Activated naive CD8-positive, alpha-beta T cell treated with anti-CD3 and anti-CD28 coated beads, Interleukin-2, amount 50 U/mL, for 24 hours (primary cell): ENCODE data around the gene DHX35.

Experiments used
- ATAC-seq: fragments of 150-1000 bp; cut with Tn5 transposase; one replicate; pipeline ENCODE4 v1.10.0; 2021
- DNase-seq: peaks from one replicate; pipeline ENCODE4 v3.0.0; 2021
- H3K27ac Mint-ChIP-seq: one replicate; pipeline ENCODE4 v1.8.0; 2021; ENCODE audit warnings: mild to moderate bottlenecking, mixed read lengths
- H3K27me3 Mint-ChIP-seq: one replicate; pipeline ENCODE4 v1.8.0; 2021; ENCODE audit warnings: mixed read lengths
- H3K36me3 Mint-ChIP-seq: one replicate; pipeline ENCODE4 v1.8.0; 2021; ENCODE audit warnings: low read depth, mixed read lengths
- H3K4me1 Mint-ChIP-seq: one replicate; pipeline ENCODE4 v1.8.0; 2021; ENCODE audit warnings: mixed read lengths
- H3K4me3 Mint-ChIP-seq: one replicate; pipeline ENCODE4 v1.8.0; 2021; ENCODE audit warnings: mild to moderate bottlenecking, moderate library complexity, mixed read lengths
- H3K9me3 Mint-ChIP-seq: one replicate; pipeline ENCODE4 v1.8.0; 2021; ENCODE audit warnings: mixed read lengths

DHX35 gene, protein sequence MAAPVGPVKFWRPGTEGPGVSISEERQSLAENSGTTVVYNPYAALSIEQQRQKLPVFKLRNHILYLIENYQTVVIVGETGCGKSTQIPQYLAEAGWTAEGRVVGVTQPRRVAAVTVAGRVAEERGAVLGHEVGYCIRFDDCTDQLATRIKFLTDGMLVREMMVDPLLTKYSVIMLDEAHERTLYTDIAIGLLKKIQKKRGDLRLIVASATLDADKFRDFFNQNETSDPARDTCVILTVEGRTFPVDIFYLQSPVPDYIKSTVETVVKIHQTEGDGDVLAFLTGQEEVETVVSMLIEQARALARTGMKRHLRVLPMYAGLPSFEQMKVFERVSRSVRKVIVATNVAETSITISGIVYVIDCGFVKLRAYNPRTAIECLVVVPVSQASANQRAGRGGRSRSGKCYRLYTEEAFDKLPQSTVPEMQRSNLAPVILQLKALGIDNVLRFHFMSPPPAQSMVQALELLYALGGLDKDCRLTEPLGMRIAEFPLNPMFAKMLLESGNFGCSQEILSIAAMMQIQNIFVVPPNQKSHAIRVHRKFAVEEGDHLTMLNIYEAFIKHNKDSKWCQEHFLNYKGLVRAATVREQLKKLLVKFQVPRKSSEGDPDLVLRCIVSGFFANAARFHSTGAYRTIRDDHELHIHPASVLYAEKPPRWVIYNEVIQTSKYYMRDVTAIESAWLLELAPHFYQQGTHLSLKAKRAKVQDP

DNA sequence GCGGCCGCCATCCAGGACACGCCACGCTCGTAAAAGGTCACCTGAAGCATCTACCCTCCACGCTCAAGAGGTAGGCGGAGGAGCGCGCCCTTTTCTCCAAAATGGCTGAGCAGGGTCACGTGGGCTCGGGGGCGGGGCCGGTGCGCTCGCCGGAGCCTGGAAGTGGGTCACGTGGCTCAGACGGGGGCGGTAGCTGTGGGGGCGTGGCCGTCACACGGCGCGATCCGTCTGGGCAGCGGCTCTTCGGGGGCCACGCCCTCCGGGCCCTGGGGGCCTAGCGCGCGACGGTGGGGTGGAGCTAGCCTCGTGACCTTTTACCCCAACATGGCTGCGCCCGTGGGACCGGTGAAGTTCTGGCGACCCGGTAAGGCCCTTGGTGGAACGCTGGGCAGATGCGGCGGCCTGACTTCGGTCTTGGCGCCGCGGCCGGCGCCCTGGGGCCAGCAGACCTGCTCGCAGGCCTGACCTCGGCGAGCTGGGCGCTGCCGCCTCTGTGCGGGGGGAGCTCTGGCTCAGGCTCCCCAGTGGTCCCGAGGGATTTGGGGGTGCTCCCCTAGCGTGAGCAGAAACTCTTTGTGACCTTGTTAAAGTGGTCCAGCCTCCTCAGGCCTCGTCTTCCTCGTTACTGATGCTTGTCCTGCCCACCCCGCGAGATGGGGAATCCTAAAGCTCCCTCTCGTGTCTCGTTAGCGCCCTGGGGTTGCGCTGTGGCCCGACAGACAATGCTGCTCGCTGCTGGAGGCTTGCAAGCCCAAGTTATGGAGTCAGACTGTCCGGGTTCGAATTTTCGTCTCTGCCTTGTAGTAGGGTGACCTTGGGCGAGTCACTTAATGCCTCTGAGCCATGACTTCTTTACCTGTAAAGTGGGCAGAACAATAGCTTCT lies at the start of gene DHX35:
Gene DHX35 (plus strand): TSS at position 301 of the 884 bp plus-strand sequence. CDS start 24 bp downstream, at position 325.
- H3K36me3 Mint-ChIP-seq = peaks cover 13% of the 10 kb centered on the region
- DNase-seq (peak; percentile 99), ATAC-seq (peak; percentile 99)
- peak within 1 kb of the TSS; percentile 96 for H3K27ac Mint-ChIP-seq
- H3K27me3 Mint-ChIP-seq = no peaks in the 10 kb centered on the region
- peak within 1 kb of the TSS; percentile 97 for H3K4me3 Mint-ChIP-seq
- H3K4me1 Mint-ChIP-seq = peaks cover 35% of the 10 kb centered on the region
- no peaks in the 10 kb centered on the region for H3K9me3 Mint-ChIP-seq

DNA sequence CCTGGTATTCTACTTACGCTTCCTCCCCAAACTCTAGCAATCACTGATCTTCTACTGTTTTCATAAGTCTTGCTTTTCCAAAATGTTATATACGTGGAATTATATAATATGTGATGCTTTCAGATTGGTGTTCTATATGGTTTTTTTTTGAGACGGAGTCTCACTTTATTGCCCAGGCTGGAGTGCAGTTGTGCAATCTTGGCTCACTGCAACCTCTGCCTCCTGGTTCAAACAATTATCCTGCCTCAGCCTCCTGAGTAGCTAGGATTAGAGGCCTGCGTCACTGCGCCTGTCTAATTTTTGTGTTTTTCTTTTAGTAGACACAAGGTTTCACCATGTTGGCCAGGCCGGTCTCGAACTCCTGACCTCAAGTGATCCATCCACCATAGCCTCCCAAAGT lies 46.8 kb upstream of the DHX35 start:
- Mint-ChIP-seq H3K27ac (no peak overlapping the region), H3K27me3 (no peaks in the 10 kb centered on the region), H3K4me3 (no peak overlapping the region), H3K9me3 (no peaks in the 10 kb centered on the region), H3K4me1 (no peaks in the 10 kb centered on the region), H3K36me3 (peaks cover 36% of the 10 kb centered on the region)
- DNase-seq (no peak), ATAC-seq (no peak)

DNA sequence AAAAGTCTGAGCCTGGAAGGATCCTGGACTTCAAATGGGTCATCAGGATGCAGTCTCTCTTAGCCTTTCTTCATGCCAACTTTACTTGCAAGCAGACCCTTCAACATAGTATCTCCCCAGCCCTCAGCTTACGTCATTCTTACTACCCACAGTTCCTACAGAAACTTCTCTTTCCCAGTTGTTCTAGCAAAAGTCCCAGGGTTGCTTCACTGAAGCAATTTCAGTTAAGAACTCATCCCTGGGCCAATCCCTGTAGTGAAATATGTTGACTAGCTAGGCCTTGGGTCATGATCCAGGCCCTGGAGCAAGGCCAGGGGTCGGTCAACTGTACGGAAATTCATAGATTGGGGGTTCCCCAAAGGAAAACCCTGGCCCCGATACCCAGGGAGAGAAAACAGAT lies 44.5 kb upstream of the DHX35 start:
- no peaks in the 10 kb centered on the region for H3K9me3 Mint-ChIP-seq
- no peak overlapping the region for H3K27ac Mint-ChIP-seq
- DNase-seq (no peak), ATAC-seq (no peak)
- no peak overlapping the region for H3K4me3 Mint-ChIP-seq
- no peaks in the 10 kb centered on the region for H3K27me3 Mint-ChIP-seq
- H3K4me1 Mint-ChIP-seq = no peaks in the 10 kb centered on the region
- peaks cover 36% of the 10 kb centered on the region for H3K36me3 Mint-ChIP-seq

DNA sequence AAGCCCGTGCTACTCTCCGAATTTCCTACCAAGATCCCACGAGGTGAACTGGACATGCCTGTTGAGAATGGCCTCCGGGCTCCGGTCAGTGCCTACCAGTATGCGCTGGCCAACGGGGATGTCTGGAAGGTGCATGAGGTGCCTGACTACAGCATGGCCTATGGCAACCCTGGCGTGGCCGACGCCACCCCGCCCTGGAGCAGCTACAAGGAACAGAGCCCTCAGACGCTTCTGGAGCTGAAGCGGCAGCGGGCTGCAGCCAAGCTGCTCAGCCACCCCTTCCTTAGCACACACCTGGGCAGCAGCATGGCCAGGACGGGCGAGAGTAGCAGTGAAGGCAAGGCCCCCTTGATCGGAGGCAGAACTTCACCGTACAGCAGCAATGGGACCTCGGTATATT lies 44.0 kb upstream of the DHX35 start:
- no peaks in the 10 kb centered on the region for H3K9me3 Mint-ChIP-seq
- no peak for DNase-seq
- no peak overlapping the region for H3K4me3 Mint-ChIP-seq
- no peaks in the 10 kb centered on the region for H3K4me1 Mint-ChIP-seq
- ATAC-seq = no peak
- H3K27ac Mint-ChIP-seq = no peak overlapping the region
- peaks cover 34% of the 10 kb centered on the region for H3K36me3 Mint-ChIP-seq
- H3K27me3 Mint-ChIP-seq = no peaks in the 10 kb centered on the region

DNA sequence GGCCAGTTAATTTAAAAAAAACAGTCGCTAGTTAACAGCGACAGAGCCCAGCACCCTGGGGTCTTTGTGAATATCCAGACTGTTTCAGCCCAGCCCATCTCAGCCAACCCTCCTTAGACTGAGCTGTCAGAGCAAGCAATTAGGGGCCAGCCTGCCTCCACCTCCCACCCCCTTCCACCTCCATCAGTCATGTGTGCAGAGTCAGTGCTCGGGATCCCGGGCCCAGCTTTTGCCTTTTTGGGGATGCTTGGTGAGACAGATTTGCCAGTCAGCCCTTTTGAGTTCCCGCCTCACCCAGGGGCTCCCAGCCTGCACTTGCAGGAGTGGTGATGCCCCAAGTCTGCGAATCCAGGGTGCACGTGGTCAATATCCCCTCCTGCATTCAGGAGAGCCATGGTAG lies 42.5 kb upstream of the DHX35 start:
- H3K4me3 Mint-ChIP-seq = no peak overlapping the region
- no peak for ATAC-seq
- no peaks in the 10 kb centered on the region for H3K4me1 Mint-ChIP-seq

DNA sequence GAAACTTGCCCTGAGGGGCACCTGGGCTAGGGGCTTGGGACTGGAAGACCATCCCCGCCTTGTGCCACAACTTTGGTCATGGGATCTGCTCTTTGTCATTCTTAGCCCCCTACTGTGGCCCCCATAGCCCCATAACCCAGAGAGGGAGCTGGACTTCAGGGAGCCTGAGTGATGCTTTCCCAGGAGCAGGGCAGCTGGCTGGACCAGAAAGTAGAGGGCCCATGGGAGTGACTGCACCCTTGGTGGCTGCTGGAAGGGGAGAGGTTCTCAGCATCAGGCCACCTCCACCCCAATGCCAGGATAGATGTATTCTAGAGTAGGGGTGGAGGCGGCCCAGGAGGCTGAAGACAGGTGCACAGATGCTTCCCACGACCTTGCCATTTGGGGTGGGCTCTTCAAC lies 41.7 kb upstream of the DHX35 start:
- Mint-ChIP-seq H3K36me3 (peaks cover 28% of the 10 kb centered on the region), H3K27ac (no peak overlapping the region), H3K9me3 (no peaks in the 10 kb centered on the region), H3K27me3 (no peaks in the 10 kb centered on the region), H3K4me3 (no peak overlapping the region), H3K4me1 (peaks cover 5% of the 10 kb centered on the region)
- DNase-seq = no peak
- ATAC-seq = no peak

More for the DNA sequence above, 42.5 kb upstream of the DHX35 start:
- no peak for DNase-seq
- Mint-ChIP-seq H3K27ac (no peak overlapping the region), H3K27me3 (no peaks in the 10 kb centered on the region), H3K9me3 (no peaks in the 10 kb centered on the region), H3K36me3 (peaks cover 33% of the 10 kb centered on the region)

DNA sequence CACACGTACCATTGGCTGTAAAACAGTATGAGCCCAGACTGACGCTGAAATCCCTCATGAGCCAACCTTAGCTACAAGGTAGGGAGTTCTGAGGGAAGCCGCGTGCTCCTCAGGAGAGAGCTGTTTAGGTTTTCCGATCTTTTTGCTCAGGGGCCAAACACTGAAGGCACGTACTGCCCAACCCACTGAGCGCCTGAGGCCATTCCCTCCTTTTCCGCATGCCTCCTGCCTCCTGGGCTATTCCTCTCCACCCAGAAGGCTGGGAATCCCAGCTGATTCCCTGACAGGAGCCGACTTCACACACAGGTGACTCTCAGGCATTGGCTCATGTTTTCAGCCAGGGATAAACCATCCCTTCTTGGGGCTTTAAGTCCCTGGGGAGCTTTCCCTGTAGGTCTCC lies 41.3 kb upstream of the DHX35 start:
- Mint-ChIP-seq H3K4me1 (peaks cover 10% of the 10 kb centered on the region), H3K4me3 (no peak overlapping the region), H3K27ac (no peak overlapping the region), H3K9me3 (no peaks in the 10 kb centered on the region), H3K27me3 (no peaks in the 10 kb centered on the region), H3K36me3 (peaks cover 23% of the 10 kb centered on the region)
- ATAC-seq (no peak), DNase-seq (no peak)

DNA sequence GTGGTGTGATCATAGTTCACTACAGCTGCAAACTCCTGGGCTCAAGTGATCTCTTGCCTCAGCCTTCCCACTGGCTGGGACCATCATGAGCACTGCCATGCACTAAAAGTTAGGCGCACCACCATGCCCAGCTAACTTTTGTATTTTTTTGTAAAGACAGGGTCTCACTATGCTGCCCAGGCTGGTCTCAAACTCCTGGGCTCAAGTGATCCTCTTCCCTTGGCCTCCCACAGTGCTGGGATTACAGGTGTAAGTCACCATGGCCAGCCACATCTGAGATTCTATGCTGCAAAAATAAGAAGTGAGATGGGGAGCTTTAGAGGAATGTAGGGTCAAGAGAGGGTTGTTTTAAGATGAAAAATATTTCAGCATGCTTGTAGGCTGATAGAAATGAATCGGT lies 37.4 kb upstream of the DHX35 start:
- Mint-ChIP-seq H3K4me1 (peaks cover 28% of the 10 kb centered on the region), H3K27me3 (no peaks in the 10 kb centered on the region), H3K36me3 (peaks cover 17% of the 10 kb centered on the region), H3K27ac (peak overlapping the region; percentile 1), H3K4me3 (peak overlapping the region; percentile 21), H3K9me3 (no peaks in the 10 kb centered on the region)
- ATAC-seq (no peak), DNase-seq (no peak)

DNA sequence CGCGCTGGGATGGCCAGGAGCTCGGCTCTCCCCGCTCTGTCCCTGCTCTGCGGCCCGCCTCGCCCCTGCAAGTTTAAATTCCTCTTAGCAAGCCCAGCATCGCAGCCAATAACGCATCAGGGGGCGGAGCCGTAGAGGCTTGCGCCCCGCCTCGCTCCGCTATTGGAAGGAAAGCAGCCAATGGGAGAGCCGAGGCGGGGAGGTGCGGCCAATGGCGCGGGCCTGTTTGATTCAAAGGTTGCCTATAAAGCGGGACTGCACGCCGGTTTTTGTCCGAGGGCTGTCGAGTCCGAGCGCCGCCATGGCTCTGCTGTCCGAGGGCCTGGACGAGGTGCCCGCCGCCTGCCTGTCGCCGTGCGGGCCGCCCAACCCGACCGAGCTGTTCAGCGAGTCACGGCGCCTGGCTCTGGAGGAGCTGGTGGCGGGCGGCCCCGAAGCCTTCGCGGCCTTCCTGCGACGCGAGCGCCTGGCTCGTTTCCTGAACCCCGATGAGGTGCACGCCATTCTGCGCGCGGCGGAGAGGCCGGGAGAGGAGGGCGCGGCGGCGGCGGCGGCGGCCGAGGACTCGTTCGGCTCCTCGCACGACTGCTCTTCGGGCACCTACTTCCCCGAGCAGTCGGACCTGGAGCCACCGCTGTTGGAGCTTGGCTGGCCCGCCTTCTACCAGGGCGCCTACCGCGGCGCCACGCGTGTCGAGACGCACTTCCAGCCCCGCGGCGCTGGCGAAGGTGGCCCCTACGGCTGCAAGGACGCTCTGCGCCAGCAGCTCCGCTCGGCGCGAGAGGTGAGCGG lies 35.8 kb upstream of the DHX35 start, which contains the start of gene FAM83D:
Gene FAM83D (plus strand): TSS at position 276 of the 792 bp plus-strand sequence. CDS start 26 bp downstream, at position 302.
- H3K4me3 Mint-ChIP-seq = peak within 1 kb of the TSS; percentile 83
- H3K36me3 Mint-ChIP-seq = peaks cover 19% of the 10 kb centered on the region
- H3K27me3 Mint-ChIP-seq = no peaks in the 10 kb centered on the region
- no peaks in the 10 kb centered on the region for H3K9me3 Mint-ChIP-seq
- ATAC-seq (peak; percentile 92), DNase-seq (peak; percentile 95)
- peak within 1 kb of the TSS; percentile 54 for H3K27ac Mint-ChIP-seq
- peaks cover 31% of the 10 kb centered on the region for H3K4me1 Mint-ChIP-seq

DNA sequence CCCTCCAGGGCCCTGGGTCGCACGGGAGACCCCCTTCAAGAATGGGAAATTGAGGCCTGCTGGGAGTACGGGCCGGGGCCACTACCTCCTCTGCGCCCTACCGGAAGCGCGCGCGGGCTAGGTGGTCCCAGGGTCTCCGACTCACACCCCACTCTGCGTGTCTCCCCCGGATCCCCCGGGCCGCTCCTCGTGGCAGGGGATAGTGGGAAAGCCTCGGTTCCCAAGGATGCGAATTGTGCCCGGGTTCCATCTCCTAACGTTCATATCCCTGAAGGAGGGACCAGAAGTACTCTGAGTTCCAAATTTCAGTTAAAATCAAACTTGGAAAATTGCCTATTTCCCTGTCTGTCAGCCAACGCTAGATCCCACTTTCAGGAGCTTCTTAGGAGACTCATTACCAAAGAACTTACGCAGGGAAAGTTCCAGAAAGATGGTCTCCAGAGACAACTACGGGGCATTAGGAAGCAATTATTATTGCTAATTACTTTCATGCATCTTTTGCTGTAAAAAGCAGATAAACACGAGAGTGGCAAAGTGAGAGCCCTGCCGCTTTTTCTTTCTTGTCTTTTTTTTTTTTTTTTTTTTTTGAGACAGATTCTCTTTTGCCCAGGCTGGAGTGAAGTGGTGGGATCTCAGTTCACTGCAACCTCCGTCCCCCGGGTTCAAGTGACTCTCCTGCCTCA lies 35.1 kb upstream of the DHX35 start:
- no peak for DNase-seq
- H3K9me3 Mint-ChIP-seq = no peaks in the 10 kb centered on the region

DNA sequence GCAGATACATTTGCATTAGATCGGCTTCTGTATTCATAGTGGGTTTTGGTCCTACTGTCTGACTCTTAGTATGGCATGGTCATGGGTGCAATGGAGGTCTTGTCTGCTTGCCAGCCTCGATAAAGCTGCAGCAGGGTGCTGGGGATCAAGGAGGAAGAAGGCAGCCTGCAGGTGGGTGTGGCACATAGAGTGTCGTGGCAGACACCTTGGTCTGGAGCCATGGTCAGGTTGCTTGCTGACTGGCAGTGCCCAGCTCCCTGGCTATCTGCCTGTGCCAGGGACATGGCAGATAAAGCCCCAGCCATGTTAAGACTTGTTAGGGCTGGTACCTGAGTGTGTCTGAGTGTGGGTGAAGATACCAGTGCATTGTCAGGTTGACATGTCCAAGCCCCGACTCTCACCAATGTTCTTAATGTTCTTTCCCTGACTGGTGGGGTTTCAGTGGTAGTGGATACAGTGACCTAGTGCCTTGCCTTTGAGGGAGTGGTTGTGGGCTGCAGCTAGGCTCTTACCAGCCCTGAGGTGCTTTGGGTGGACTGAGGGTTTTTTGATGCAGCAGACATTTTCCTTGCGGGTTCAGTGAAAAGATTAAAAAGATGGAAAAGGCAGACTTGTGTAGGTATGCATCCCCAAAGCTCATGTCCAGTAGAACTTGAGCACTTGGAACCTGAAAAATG lies 34.1 kb upstream of the DHX35 start:
- Mint-ChIP-seq H3K9me3 (no peaks in the 10 kb centered on the region), H3K27me3 (no peaks in the 10 kb centered on the region), H3K4me3 (peak overlapping the region; percentile 83), H3K27ac (peak overlapping the region; percentile 46), H3K36me3 (peaks cover 19% of the 10 kb centered on the region), H3K4me1 (peaks cover 31% of the 10 kb centered on the region)
- DNase-seq = no peak
- no peak for ATAC-seq

More for the DNA sequence above, 35.1 kb upstream of the DHX35 start:
- Mint-ChIP-seq H3K27ac (no peak overlapping the region), H3K36me3 (peaks cover 19% of the 10 kb centered on the region), H3K4me1 (peaks cover 31% of the 10 kb centered on the region), H3K4me3 (peak overlapping the region; percentile 83), H3K27me3 (no peaks in the 10 kb centered on the region)
- no peak for ATAC-seq

DNA sequence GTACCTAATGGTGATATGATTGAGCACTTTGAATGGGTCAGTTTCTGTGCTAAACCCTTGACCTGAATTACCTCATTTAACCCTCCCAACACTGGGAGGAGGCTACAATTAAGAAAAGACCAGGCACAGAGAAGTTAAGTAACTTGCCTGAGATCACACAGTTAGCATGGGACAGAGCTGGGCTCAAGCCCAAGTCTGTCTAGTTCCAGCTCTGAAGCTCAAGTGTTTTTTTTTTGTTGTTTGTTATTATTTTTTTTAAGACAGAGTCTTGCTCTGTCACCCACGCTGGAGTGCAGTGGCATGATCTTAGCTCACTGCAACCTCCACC lies 31.9 kb upstream of the DHX35 start:
- Mint-ChIP-seq H3K27ac (no peak overlapping the region), H3K36me3 (peaks cover 19% of the 10 kb centered on the region), H3K4me3 (no peak overlapping the region), H3K27me3 (no peaks in the 10 kb centered on the region), H3K9me3 (no peaks in the 10 kb centered on the region), H3K4me1 (peaks cover 27% of the 10 kb centered on the region)
- no peak for DNase-seq
- no peak for ATAC-seq

DNA sequence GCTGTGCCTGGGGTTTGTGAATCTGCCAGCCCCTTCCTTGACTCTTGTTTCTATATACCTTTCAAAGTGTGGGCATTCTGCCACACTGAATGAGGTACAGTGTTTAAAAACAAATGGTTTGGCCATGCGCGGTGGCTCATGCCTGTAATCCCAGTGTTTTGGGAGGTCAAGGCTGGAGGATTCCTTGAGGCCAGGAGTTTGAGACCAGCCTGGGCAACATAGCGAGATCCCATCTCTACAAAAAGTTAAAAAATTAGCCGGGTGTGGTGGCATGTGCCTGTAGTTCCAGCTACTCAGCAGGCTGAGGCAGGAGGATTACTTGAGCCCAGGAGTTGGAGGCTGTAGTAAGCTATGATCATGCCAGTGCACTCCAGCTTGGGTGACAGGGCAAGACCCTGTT lies 30.2 kb upstream of the DHX35 start:
- no peaks in the 10 kb centered on the region for H3K9me3 Mint-ChIP-seq

More for the DNA sequence above, 30.2 kb upstream of the DHX35 start:
- Mint-ChIP-seq H3K27me3 (no peaks in the 10 kb centered on the region), H3K27ac (no peak overlapping the region), H3K36me3 (peaks cover 18% of the 10 kb centered on the region), H3K4me3 (no peak overlapping the region), H3K4me1 (peaks cover 21% of the 10 kb centered on the region)
- ATAC-seq (no peak), DNase-seq (no peak)
